RCC 7860 (cell line): ENCODE results near the gene RFT1.

Source experiments
- DNase-seq: peaks from one replicate; pipeline ENCODE4 v3.0.0-alpha.2; 2015; ENCODE audit warnings: low spot score
- FAIRE-seq: peaks from 2 replicates; lab custom pipeline; 2012; peaks lifted over from hg19 to GRCh38; lab: Jason Lieb, UNC

Gene RFT1, protein sequence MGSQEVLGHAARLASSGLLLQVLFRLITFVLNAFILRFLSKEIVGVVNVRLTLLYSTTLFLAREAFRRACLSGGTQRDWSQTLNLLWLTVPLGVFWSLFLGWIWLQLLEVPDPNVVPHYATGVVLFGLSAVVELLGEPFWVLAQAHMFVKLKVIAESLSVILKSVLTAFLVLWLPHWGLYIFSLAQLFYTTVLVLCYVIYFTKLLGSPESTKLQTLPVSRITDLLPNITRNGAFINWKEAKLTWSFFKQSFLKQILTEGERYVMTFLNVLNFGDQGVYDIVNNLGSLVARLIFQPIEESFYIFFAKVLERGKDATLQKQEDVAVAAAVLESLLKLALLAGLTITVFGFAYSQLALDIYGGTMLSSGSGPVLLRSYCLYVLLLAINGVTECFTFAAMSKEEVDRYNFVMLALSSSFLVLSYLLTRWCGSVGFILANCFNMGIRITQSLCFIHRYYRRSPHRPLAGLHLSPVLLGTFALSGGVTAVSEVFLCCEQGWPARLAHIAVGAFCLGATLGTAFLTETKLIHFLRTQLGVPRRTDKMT

DNA sequence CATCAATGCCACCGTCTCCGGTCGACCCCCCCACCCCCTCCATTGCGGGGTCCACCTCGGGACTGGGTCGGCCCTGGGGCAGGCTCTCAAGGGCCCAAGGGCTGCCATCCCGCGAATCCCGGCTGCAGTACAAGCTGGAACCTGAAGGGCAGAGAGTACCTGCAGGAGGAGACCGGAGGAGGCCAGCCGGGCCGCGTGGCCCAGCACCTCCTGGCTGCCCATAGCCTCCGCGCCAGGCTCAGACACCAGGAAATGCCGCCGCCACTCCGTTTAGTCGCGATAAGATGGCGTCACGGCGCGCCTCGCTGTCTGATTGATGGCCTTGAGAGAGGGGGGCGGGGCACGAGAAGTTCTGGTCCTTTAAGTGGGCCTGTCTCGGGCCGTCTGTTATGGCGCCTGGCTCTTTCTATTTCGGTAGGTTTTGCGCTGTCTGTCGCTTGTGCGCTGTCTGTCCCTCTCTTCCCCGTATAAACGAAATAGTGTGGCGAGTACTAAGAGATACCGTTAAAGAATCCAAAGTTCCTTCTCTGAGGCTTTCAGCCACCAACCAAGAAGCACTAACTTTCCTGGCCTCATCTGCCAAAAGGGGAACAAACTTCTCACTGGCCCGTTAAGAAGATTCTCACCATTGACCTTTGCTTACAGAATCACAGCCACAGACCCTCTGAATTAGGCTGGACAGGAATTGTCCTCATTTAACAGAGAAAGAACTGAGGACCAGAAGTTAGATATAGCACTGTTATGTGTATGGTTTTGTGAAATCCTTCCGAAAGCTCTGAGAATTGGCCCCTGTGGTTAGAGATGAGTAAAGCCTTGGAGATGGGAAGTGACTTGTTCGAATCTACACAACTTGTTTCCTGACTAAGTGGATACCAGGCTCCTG, at the start of gene RFT1:
TSS of gene RFT1 (minus strand) at position 257 of the 883 bp plus-strand sequence. CDS start at position 222, 35 bp downstream.
- DNase-seq (peak; percentile 80), FAIRE-seq (no peak)

DNA sequence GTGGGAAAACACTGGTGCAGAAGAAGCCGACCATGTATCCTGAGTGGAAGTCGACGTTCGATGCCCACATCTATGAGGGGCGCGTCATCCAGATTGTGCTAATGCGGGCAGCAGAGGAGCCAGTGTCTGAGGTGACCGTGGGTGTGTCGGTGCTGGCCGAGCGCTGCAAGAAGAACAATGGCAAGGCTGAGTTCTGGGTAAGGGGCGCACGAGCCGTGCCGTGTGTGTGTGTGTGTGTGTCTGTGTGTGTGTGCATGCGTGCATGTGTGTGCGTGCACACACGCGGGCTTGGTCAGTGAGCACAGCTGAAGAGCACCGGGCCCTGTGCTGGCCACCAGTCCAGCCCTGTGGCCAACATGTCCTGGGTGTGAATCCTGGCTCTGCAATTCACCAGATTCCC, 49.3 kb upstream of the RFT1 start:
- FAIRE-seq (no peak), DNase-seq (no peak)

DNA sequence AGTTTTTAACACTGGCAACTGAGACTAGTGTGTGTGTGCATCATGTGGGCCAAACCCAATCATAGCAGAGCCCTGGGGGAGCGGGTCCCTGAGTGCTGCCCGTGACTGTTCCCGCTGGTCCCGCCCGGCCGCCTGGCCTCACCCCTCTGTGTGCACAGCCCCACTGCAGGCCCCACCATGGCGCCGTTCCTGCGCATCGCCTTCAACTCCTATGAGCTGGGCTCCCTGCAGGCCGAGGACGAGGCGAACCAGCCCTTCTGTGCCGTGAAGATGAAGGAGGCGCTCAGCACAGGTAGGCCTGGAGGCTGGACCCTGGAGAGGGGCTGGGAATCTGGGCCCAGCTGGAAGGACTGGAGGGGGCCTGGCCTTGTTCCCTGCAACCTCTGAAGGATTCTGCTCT, 48.0 kb upstream of the RFT1 start:
- FAIRE-seq: no peak
- DNase-seq: no peak

DNA sequence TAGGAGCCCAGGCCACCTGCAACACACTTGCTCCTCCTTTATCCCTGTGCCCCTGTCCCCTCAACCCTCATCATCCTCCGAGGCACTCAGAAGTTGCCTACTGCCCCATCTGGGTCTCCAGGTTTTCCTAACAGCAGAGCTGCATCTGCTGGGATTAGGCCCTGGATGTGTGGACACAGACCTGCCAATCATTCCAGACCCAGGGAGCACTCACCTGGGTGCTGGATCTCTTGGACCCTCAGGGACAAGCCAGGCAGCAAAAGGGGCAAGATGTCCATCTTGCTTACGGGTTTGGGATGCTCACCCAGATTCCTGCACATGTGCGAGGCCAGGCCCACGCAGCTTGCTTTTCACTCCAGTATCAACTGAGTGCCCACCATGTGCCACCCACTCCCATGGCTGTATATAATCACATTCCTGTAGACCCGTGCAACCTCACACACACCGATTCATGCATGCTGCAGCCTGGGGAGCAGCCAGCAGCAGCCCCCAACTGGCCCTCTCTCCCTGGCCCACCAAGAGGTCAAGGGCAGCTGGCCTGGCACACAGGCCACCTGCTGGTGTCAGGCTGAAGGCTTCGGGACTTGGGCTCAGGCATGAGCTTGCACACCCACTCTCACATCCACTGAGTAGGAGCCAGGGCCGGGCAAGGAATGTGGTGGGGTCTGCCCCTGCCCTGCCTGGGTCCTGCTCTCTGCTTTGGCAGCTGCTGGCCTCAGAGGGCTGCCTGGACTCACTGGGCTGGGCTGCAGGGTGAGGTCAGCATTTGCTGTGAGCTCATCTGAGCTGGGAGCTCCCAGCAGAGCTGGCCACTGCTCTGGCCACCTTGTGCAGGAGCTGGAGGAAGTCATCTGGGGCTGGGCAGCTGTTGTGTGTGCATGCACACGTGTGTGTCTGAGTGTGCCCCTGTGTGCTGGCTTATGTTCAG, 45.6 kb upstream of the RFT1 start:
- FAIRE-seq: no peak
- DNase-seq: no peak

DNA sequence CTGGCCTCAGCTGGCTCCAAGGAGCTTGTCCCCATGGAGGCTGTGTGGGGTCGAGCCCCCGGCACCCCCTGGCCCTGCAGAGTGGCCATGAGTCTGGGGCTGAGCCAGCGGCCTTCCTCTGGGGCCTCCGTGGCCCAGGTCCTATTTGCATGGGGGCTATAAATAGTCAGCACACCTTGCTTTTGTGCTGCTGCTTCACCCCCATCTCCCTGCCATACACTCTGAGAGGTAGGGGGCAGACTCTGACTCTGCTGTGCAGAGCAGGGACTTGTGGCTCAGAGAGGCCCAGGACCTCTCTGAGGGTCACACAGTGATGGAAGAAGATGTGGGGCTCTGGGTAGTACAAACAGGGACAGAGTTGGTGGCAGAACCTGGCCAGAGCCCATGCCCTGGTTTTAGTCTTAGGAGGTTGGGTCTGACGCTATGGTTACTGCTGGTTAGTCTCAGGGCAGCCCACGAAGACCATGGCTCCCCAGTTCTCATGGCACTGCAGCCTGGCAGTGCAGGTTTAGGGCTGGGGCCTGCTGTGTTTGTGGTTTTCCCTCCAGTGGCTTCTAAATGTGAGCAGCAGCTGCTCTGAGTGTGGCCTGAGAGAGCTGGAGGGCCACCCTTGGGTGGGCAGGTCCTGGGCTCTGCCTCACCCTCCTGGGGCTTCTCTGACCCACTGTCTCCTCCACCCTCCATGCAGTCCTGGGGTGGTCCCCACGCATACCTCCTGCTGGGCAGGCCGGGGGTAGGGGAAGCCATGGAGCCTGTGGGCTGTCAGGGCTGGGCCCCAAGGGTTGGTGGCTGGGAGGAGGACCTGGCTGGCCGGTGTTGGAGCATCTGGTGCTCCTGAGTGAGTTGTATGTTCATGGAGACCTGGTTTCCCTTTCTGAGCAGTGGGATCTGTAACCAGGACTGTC, 44.4 kb upstream of the RFT1 start:
- DNase-seq (no peak), FAIRE-seq (no peak)

DNA sequence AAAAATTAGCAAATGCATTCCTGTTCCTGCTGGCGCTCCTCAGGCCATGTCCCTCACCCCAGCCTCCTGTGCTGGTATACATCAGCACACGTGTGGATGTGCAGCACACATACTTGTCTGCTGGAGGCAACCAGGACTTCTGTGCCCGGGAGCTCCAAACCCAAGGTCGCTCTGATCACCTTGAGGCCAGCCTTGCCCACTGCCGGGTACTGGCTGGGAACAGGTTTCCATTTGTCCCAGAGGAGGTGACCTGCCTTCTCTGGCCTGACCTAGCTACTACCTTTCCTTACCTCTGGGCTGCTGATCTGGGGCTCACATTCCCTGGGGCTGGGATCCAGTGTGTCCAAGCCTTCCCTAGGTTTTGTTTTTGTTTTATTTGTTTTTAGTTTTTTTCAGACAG, 42.9 kb upstream of the RFT1 start:
- FAIRE-seq (no peak), DNase-seq (no peak)

DNA sequence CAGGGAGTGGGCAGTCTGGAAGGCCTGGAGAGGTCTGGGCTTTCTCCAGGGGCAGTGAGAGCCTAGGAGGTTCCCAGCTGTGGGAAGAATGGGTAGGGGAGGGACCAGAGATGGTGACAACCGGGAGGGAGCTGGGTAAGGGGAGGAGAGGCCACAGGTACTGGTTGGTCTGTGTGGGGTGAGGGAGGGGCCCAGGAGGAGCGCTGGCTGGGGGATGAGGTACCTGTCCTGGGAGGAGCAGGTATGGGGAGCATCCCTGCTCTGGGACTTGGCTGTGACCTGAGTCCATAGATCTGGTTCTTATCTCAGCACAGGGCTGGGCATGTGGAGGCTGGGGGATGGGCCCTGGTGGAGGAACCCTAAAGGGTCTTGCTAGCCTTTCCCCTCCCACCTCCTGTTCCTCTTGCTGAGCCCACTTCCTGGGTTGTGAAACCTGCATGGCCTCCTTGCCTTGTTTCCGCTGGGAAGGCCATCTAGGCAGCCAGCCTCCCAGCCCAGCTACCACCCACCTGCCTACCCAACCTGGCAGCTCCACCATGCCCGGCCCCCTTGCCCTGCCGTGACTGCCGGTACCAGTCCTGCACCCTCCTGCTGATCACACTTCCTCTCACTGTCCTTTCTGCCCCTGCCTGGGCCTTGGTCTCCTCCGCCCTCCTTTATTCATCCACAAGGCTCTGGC, 41.7 kb upstream of the RFT1 start:
- DNase-seq (no peak), FAIRE-seq (no peak)

DNA sequence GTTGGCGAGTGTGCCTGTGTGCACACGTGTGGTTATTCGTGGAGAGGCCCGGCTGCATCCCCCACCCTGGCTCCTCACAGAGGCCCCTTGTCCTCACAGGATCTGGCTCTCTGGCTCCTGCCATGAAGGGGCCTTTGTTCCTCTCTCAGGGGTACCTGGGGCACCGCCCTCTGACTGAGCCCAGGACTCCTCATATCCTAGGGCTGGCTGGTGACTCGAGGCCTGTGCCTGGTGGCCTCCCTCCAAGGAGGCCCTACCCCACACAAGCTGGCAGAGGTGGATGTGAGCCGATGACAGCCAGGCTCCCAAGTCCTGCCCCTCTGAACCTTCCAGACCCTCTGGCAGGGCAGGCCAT, 40.8 kb upstream of the RFT1 start:
- DNase-seq (no peak), FAIRE-seq (no peak)

DNA sequence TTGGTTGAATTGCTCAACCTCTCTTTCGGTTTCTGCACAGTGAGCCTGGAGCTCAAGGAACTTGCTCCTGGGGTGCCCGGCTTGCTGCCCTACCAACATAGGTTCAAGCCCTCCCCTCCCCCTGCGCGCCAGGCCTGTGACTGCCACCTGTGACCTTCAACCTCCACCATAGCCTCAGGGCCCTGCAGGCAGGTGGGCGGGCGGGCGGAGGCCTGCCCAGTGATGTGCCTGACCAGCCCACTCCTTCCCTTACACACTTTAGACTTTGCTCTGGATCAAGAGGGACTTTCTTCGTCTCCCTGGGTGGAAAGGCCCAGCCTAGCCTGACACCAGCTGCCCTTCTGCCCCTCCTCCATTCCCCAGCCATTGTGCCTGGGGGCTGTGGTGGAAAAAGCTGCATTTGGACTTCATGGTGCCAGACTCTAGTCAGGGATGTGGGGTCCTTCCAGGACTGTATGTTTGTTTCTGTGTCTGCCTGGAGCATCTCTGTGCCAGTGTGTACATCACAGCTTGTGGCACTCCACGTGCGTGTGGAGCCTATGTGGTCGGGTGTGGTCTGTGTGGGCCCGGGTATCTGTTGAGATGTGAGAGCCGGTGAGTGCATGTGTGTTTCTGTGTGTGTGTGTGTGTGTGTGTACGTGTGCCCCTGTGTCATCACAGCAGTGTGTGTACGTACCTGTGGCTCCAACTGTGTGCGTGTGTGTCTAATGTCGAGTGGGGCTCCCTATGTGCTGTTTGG, 40.3 kb upstream of the RFT1 start:
- no peak for FAIRE-seq
- no peak for DNase-seq

DNA sequence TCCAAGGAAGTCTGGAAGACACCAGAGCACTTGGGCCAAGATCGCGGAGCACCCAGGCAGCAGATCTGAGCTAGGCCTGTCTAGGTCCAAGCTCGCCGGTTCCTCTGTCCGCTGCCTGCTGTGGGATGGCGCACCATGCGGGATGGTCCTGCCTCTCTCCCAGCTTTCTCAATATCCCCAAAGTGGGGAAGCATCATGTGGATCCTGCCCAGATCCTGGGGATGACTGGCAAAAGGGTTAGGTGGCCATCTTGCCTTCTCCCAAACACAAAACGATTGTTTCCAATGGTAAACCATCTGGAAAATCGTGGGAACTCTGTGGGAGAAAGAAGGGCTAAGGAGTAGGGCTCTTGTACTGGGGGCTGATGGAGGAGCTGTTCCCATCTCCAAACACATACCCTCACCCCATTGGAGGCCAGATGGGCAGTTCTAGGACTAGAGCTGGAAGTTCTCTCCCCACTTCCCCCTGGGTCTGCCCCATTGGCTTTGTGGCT, 39.6 kb upstream of the RFT1 start:
- DNase-seq (no peak), FAIRE-seq (no peak)

DNA sequence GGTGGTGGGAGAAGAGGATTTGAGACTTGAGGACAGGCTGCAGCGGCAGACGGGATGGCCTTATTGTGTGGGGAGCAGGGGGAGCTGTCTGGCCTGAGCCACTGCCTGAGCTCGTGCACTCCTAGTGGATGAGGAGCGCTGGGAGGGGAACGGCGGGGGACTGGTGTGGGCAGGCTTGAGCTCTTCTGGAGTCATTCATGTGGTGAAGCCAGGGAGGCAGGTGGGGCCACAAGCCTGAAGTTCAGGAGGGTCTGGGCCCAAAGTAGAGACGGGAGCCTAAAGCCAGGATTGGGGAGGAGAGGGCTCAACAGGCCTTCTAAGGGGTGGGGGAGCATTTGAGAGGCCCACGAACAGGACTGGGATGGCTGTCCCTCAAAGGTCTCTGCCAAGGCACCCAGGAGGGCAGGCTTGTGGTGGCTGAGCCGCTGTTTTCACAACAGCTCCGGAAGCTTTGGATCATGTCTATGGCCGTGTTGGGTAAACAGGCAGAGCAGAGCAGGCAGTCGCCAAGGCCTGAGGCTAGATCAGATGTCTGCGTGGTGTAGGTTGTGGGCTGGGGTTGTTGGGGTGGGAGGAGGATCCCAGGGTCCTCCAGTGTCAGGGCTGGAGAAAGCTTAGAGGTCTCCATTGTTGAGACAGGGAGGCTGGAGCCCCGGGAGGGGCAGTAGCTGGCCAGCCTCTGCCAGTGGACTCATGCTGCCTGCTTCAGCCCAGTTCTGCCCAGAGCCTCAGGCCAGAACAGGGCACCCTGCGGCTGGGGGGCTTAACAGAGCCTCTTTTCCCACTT, 39.0 kb upstream of the RFT1 start:
- DNase-seq: no peak
- FAIRE-seq: no peak

DNA sequence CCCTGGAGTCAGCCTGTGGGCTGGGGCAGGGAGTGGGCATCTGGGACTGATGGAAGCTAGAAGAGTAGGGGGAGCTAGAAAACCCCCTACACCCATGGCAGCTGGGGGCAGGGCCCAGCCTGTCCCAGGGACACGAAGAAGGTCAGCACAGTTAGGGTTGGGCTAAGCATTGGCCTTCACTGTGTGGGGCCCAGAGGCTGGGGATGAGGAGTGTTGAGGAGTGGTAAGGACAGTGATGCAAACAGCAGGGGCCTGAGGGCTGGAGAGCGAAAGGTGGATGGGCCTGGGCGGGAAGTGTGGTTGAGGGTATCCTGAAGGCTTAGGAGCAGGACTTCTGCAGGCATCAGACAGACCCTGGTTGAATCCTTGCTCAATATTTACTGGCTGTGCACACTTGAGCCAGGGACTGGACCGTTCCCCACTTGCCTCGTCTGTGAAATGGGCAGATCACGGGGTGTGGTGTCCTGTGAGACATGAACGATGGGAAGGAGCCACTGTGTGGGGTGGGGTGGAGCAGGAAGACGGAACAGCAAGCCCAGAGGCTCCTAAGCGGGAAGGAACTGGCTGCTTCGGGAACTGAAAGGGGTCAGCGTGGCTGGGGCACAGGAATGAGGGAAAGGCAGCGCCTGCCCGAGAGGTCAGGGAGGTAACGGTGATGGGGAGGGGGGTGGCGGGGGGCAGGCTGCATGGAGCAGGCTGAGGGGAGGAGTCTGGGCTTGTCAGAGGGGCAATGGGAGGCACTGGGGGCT, 38.1 kb upstream of the RFT1 start:
- DNase-seq (no peak), FAIRE-seq (no peak)

DNA sequence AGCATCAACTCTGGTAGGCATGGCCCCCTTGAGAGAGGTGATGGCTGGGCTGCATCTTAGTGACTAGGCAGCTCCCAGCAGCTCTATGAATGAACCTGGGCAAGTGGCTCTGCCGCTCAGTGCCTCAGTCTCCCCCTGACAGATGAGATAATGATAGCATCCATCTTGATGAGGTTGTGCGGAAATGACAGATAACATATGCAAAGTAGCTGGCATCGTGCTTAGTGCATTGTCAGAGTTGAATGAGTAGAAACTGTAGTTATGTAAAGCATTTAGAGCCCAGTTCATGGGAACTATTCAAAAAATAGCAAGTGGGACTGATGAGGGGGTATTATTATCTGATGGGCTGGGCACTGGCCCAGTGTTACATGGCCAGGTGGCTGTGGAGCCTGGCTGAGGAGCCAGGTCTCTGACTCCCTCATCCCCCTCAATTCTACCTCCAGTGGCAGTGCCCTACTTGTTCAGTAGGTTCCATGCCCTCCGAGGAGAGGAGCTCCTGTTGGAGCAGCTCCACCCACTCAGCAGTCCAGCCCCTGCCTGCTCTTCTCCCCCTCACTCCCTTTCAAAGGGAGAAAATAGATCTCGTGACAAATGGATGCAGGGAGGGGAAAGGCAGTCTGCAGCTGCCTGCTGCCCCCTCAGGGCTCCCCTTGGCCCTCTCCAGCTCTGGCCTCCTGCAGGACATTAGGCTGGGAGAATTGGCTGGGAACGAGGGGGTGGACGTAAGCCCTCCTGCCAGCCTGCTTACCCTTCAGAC, 37.4 kb upstream of the RFT1 start:
- DNase-seq (no peak), FAIRE-seq (no peak)

DNA sequence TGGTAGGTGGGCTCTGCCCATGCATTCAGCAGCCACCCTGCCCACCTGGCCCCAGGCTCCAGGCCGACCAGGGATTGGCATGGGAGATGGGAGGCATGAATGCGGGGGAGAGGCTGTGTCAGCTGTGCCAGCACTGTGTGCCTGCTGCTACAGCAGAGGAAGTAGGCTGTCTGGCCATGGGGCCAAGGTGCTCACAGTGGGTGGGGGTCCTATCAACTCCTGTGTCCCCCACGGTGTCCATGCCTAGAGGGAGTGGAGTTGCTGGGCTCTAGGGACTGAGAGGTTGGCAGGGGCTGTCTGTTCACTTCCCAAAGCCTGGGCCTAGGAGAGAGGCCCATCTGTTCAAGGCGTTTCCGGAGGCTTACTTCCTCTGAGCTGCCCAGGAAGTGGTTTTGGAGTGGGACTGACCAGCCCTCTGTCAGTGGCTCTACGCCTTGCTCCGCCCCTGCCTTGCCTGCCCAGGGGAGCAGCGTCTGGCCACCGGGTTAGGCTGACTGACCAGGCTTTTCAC, 36.6 kb upstream of the RFT1 start:
- no peak for FAIRE-seq

DNA sequence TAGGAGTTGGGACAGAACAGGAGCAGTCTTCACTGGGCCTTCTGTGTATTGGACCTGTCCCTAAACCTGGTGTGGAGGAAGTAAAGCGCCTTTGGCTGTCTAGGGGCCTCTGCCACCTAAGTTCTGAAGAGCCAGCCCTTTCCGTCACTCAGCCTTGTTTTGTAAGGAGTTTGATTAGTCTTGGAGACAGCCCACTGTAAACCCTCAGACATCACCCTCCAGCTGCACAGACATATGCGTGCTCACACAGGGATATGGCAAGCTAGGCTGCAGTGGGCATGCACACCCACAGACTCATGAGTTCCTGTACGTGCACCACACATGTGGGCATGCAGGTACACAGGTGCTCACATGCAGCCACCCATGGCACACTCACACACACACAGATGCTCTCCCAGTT, 36.0 kb upstream of the RFT1 start:
- DNase-seq: no peak
- no peak for FAIRE-seq

More for the DNA sequence above, 36.6 kb upstream of the RFT1 start:
- peak; percentile 42 for DNase-seq

DNA sequence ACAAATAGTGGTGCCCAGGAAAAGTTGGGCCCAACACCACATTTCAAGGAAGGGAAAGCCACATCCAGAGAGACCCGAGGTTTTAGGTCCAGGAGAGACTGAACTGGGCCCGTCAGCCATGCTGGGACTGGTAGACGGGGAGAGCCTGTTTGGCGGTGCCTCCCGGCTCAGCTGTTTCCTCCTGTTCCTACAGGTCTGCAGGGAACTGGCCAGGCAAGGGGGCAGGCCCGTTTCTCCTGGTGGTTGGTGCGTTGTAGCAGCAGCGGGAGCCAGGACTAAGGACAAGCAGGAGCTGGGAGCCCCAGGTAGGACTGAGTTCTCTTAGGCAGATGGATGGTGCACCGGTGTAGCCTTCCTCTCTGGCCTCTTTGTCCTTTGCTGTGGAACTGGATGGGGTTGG, 34.7 kb upstream of the RFT1 start:
- FAIRE-seq (no peak), DNase-seq (no peak)
